HL-60 (cell line): ENCODE results near the gene MAN1C1.
"Not testable (repeated sequence)": the region's sequence is repeated elsewhere in the genome, so short reads cannot be mapped to it uniquely, and the experiment has no call there.

Experiments used
- DNase-seq, 2 experiments: peaks; one replicate each; pipeline ENCODE4 v3.0.0-alpha.2; 2010 to 2020; ENCODE audit warnings: low read depth in 1 of 2, low spot score in 1 of 2
- H3K27ac ChIP-seq: fragments of 250-450 bp; sonication (Bioruptor Pico); replicated peaks from 2 replicates; pipeline ENCODE4 v1.5.1; 2020; ENCODE audit warnings: mild to moderate bottlenecking, moderate library complexity
- H3K27me3 ChIP-seq: fragments of 250-450 bp; sonication (Bioruptor Pico); 2 replicates; pipeline ENCODE4 v1.5.1; 2021; ENCODE audit warnings: mild to moderate bottlenecking, moderate library complexity; ENCODE audit not compliant: insufficient read depth, poor library complexity, severe bottlenecking
- H3K4me3 ChIP-seq: replicated peaks from 2 replicates; pipeline ENCODE4 v1.5.1; 2011; ENCODE audit warnings: mild to moderate bottlenecking, control low read depth, low read length; ENCODE audit not compliant: insufficient read depth
- CTCF ChIP-seq: IDR thresholded peaks from one replicate; pipeline ENCODE4 v1.5.1; 2011; ENCODE audit warnings: low read length, control low read depth, inconsistent platforms; ENCODE audit not compliant: insufficient read depth
- GABPA ChIP-seq: IDR thresholded peaks from 2 replicates; pipeline ENCODE4 v1.6.1; 2012; ENCODE audit warnings: low read depth
- POLR2AphosphoS5 ChIP-seq: IDR thresholded peaks from 2 replicates; pipeline ENCODE4 v1.6.1; 2012; ENCODE audit warnings: low read depth
- REST ChIP-seq: IDR thresholded peaks from 2 replicates; pipeline ENCODE4 v1.6.1; 2012; ENCODE audit warnings: low read depth; ENCODE audit not compliant: insufficient replicate concordance
- SPI1 ChIP-seq: IDR thresholded peaks from 2 replicates; pipeline ENCODE4 v1.6.1; 2012; ENCODE audit warnings: low read depth, mild to moderate bottlenecking, borderline replicate concordance

MAN1C1 gene

GRCh38 chr1:25658791-25659431 is 42.3 kb downstream of the MAN1C1 start:
- no peaks in the 10 kb centered on the region for H3K27me3 ChIP-seq
- no peak overlapping the region for H3K4me3 ChIP-seq
- no peak for DNase-seq
- no peak for TF ChIP-seq GABPA
- no peak for TF ChIP-seq CTCF
- TF ChIP-seq REST = no peak
- TF ChIP-seq POLR2AphosphoS5 = no peak
- TF ChIP-seq SPI1 = no peak
- H3K27ac ChIP-seq = no peak overlapping the region

- Histone ChIP-seq H3K4me3 (no peak overlapping the region), H3K27ac (peak overlapping the region; percentile 65), H3K27me3 (no peaks in the 10 kb centered on the region)
- peak; percentile 7 to 63 for DNase-seq
- TF ChIP-seq SPI1 (no peak), REST (no peak), POLR2AphosphoS5 (0 out of 2 replicates have a peak, but pooled peaks have one; percentile 30)
Measured at GRCh38 chr1:25661043-25661815, 44.6 kb downstream of the MAN1C1 start.

- H3K4me3 ChIP-seq = no peak overlapping the region
- DNase-seq = no peak
- H3K27ac ChIP-seq = no peak overlapping the region; the same call in 1 of the 2 replicates
- TF ChIP-seq SPI1 (no peak), POLR2AphosphoS5 (no peak), CTCF (no peak), REST (no peak), GABPA (no peak)
- no peaks in the 10 kb centered on the region for H3K27me3 ChIP-seq
Measured at GRCh38 chr1:25662061-25662460, 45.5 kb downstream of the MAN1C1 start.

- not testable (repeated sequence) for DNase-seq, H3K4me3 ChIP-seq, H3K27me3 ChIP-seq, H3K27ac ChIP-seq
Measured at GRCh38 chr1:25662959-25663358, 46.4 kb downstream of the MAN1C1 start.
